K562 treated with DMSO at 1 percent for 48 hours (cell line): Measurements from ENCODE around the gene DAB2IP. TPM values are rescaled to one million over a fixed set of nuclear protein-coding genes. Genes with fewer than 3 reads are reported as not detected.

ENCODE experiments used
- total RNA-seq: library from RNA; unstranded; fragments of 300-600 nt; gene quantifications from 2 replicates; pipeline ENCODE4 v1.2.3, GENCODE V29; 2022; ENCODE audit warnings: low replicate concordance; ENCODE audit errors: extremely low read depth

Gene DAB2IP
- not detected in 2 replicates for total RNA-seq

DNA sequence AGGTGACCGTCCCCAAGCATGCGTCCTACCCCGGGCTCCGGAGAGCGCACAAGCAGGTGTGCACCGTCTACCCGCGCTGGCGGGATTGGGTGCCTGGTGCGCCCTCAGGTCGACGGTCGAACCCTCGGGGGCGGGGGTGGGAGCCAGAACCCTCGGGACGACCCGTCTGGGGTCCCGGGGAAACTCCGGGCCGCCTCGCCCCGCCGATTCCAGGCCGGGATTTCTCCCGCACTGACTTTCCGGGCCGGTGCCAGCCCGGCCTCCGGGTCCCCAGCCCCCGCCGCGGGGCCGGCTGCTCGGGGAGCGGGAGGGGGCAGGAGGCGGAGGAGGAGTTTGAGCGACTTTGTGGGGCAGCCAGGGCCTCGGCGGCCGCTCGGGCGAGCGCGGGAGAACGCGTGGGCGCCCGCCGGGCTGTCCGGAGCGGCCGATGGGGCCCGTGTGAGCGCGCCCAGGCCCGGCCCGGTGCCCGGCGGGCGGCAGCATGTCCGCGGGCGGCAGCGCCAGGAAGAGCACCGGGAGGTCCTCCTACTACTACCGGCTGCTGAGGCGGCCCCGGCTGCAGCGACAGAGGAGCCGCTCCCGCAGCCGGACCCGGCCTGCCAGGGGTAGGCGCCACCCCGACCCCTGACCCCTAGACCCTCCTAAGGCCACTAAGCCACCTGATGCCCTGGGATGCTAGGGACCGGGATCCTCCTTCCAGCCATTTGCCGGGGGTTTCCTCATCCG lies at the start of gene DAB2IP:
Gene DAB2IP, plus strand, starts transcription at position 340 of the 726 bp plus-strand sequence. Its CDS starts 142 bp downstream, at position 482.

Other genes with a start within 250 kb of the DAB2IP start
- gene GGTA1, start 151.8 kb upstream of the DAB2IP start, total RNA-seq, result not detected in 2 replicates